C4-2B (cell line): ENCODE results near the gene SOAT2.

ENCODE experiments used
- H3K27ac ChIP-seq: fragments of 450-650 bp; 2 replicates; pipeline ENCODE4 v1.5.1; 2017
- CTCF ChIP-seq: fragments of 450-650 bp; conservative IDR thresholded peaks from 2 replicates; pipeline ENCODE4 v1.5.1; 2017; ENCODE audit warnings: mild to moderate bottlenecking
- ZFX ChIP-seq: fragments of 450-650 bp; IDR thresholded peaks from 2 replicates; pipeline ENCODE4 v1.6.1; 2017

The SOAT2 gene

GRCh38 chr12:53071591-53072551 lies 31.4 kb upstream of the SOAT2 start:
- no peak overlapping the region for H3K27ac ChIP-seq
- no peak for TF ChIP-seq ZFX
- no peak for TF ChIP-seq CTCF

- TF ChIP-seq CTCF: no peak
- TF ChIP-seq ZFX: no peak
- no peak overlapping the region; the same call in 1 of the 2 replicates for H3K27ac ChIP-seq
Observed at GRCh38 chr12:53073881-53074280, 29.4 kb upstream of the SOAT2 start.

GRCh38 chr12:53074283-53074998 lies 28.8 kb upstream of the SOAT2 start:
- H3K27ac ChIP-seq: no peak overlapping the region
- no peak for TF ChIP-seq ZFX

GRCh38 chr12:53074999-53075370 lies 28.3 kb upstream of the SOAT2 start:
- no peak for TF ChIP-seq CTCF
- no peak for TF ChIP-seq ZFX
- no peak overlapping the region for H3K27ac ChIP-seq

- no peak for TF ChIP-seq CTCF
- TF ChIP-seq ZFX: no peak
- no peak overlapping the region for H3K27ac ChIP-seq
Observed at GRCh38 chr12:53076461-53076860, 26.8 kb upstream of the SOAT2 start.

DNA sequence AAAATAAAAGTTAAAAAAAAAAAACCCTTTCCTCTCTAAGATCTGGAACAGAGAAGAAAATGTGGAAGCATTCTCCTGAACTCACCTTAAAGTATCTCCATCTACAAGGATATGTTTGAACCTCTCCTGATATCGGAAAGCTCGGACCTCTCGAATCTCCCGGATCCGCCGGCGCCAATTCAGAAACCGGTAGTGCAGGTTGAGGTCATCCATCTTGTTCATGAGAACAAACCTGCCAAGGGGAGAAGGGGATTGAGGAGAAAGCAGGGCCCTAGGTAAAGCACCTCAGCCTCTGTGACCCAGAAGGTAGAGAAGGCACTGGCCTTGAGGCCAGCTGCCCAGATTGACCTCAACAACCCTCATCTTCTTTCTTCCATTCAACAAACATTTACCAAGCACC lies 26.3 kb upstream of the SOAT2 start:
- TF ChIP-seq CTCF: no peak
- no peak for TF ChIP-seq ZFX
- no peak overlapping the region for H3K27ac ChIP-seq

GRCh38 chr12:53078425-53079225 lies 24.7 kb upstream of the SOAT2 start:
- TF ChIP-seq ZFX (peak; percentile 69; the same call in 1 of the 2 replicates), CTCF (no peak)
- peak overlapping the region; percentile 82 for H3K27ac ChIP-seq
